HFFc6 (cell line): ENCODE data around the gene POFUT2. TPM values are rescaled to one million over a fixed set of nuclear protein-coding genes. Genes with fewer than 3 reads are reported as not detected.

Experiments used
- DNase-seq: peaks from one replicate; pipeline ENCODE4 v3.0.0-alpha.2; 2018
- H3K27ac Mint-ChIP-seq: 2 replicates; pipeline ENCODE4 v1.8.0; 2020; ENCODE audit warnings: mild to moderate bottlenecking, mixed read lengths
- H3K27me3 Mint-ChIP-seq: 2 replicates; pipeline ENCODE4 v1.8.0; 2021; ENCODE audit warnings: mild to moderate bottlenecking, moderate library complexity, mixed read lengths; ENCODE audit not compliant: insufficient read depth
- H3K36me3 Mint-ChIP-seq: 2 replicates; pipeline ENCODE4 v1.8.0; 2021; ENCODE audit warnings: low read depth, mixed read lengths
- H3K4me1 Mint-ChIP-seq: 2 replicates; pipeline ENCODE4 v1.8.0; 2020; ENCODE audit warnings: low read depth, mixed read lengths
- H3K4me3 Mint-ChIP-seq: 2 replicates; pipeline ENCODE4 v1.8.0; 2020; ENCODE audit warnings: mild to moderate bottlenecking, moderate library complexity, mixed read lengths
- H3K9me3 Mint-ChIP-seq: 2 replicates; pipeline ENCODE4 v1.8.0; 2020; ENCODE audit warnings: mild to moderate bottlenecking, mixed read lengths
- CTCF ChIP-seq: fragments of 200-600 bp; sonication (generic); IDR thresholded peaks from 2 replicates; pipeline ENCODE4 v1.5.0; 2021; ENCODE audit warnings: antibody characterized with exemption, mild to moderate bottlenecking
- total RNA-seq, 6 experiments: library from RNA; stranded (reverse); fragmentation: NEBNext Ultra II Directional; extraction: Animal tissue kit (Norgen Biotek cat#: 25700); gene quantifications; 2 replicates in 1 of 6; 3 replicates in 5 of 6; pipeline ENCODE4 v1.2.3, GENCODE V29; 2021

Gene POFUT2
- total RNA-seq, 6 experiments from 2014 or later: 78.2 to 112 (median 80.3) TPM

GRCh38 chr21:45252448-45252925 is 35.2 kb downstream of the POFUT2 start:
- no peak for TF ChIP-seq CTCF
- no peak for DNase-seq
- Mint-ChIP-seq H3K9me3 (peaks cover 6% of the 10 kb centered on the region), H3K36me3 (peaks cover 4% of the 10 kb centered on the region; the same call in 1 of the 2 replicates), H3K4me3 (no peak overlapping the region), H3K27ac (no peak overlapping the region), H3K4me1 (peaks cover 21% of the 10 kb centered on the region), H3K27me3 (peaks cover 40% of the 10 kb centered on the region)

- no peak for TF ChIP-seq CTCF
- Mint-ChIP-seq H3K27me3 (peaks cover 40% of the 10 kb centered on the region), H3K4me3 (no peak overlapping the region), H3K9me3 (peaks cover 6% of the 10 kb centered on the region), H3K27ac (no peak overlapping the region), H3K4me1 (peaks cover 21% of the 10 kb centered on the region), H3K36me3 (peaks cover 4% of the 10 kb centered on the region; the same call in 1 of the 2 replicates)
- DNase-seq: no peak
Observed at GRCh38 chr21:45251635-45252447, 35.9 kb downstream of the POFUT2 start.

- no peak for TF ChIP-seq CTCF
- peaks cover 6% of the 10 kb centered on the region for H3K9me3 Mint-ChIP-seq
- H3K36me3 Mint-ChIP-seq: peaks cover 4% of the 10 kb centered on the region; the same call in 1 of the 2 replicates
- peaks cover 44% of the 10 kb centered on the region for H3K27me3 Mint-ChIP-seq
- H3K4me3 Mint-ChIP-seq: no peak overlapping the region
- no peak for DNase-seq
- H3K27ac Mint-ChIP-seq: no peak overlapping the region
- peaks cover 21% of the 10 kb centered on the region for H3K4me1 Mint-ChIP-seq
Observed at GRCh38 chr21:45250914-45251634, 36.6 kb downstream of the POFUT2 start.

- Mint-ChIP-seq H3K36me3 (peaks cover 4% of the 10 kb centered on the region; the same call in 1 of the 2 replicates), H3K4me1 (peaks cover 21% of the 10 kb centered on the region), H3K4me3 (no peak overlapping the region), H3K27ac (no peak overlapping the region), H3K27me3 (peaks cover 48% of the 10 kb centered on the region), H3K9me3 (peaks cover 6% of the 10 kb centered on the region)
- TF ChIP-seq CTCF: no peak
- DNase-seq: no peak
Observed at GRCh38 chr21:45250272-45250671, 37.4 kb downstream of the POFUT2 start.

- Mint-ChIP-seq H3K9me3 (peaks cover 7% of the 10 kb centered on the region), H3K4me1 (peaks cover 21% of the 10 kb centered on the region), H3K36me3 (peaks cover 4% of the 10 kb centered on the region), H3K27ac (no peak overlapping the region), H3K27me3 (peaks cover 42% of the 10 kb centered on the region), H3K4me3 (no peak overlapping the region)
- no peak for DNase-seq
- TF ChIP-seq CTCF: no peak
Observed at GRCh38 chr21:45249626-45250025, 38.1 kb downstream of the POFUT2 start.
